ENCODE measurements around the gene CANT1. TPM values are rescaled to one million over a fixed set of nuclear protein-coding genes. Genes with fewer than 3 reads are reported as not detected.

Gene CANT1
- total and polyA plus RNA-seq, 2 of the 13 experiments (the other 11 are each of a cell fraction or from before 2014, with no cell fraction given) = 34.1 to 42.1 TPM

DNA sequence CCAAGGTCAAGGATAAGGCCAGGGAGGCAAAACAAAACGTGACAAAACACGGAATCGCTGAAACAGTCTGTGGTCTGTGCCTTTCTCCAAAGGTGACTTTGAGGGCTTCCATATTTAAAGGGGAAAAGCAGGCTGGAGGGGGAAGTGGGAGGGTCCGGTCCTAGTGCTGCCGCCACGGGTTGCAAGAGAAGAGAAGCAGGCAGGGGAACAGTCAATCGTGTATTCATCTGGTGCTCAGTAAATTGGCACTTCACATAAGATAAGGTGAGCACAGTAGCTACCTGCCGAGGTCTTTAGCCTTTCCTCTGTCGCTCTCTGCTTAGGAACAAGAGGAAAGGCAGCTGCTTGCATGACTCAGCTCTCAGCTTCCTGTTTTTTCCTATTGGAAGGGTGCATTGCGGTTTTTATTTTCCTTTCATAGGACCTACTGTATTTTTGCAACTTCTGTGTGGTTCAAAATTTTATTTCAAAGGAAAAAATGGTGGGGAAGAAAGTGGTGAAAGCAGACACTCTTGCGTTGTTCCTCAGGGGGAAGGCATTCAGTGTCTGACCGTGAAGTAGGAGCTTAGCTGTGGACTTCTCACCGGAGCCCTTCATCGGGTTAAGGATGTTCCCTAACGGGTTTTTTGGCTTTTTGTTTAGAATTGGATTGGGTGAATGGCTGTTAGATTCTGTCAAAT is 22.8 kb downstream of the CANT1 start (continued):
- TF ChIP-seq ZNF33B (CRISPR knock-in tag; IDR thresholded peaks at IDR 0.05) = no peak
- TF ChIP-seq TBX2 (CRISPR knock-in tag; IDR thresholded peaks at IDR 0.05; ENCODE audit: borderline replicate concordance) = no peak
- TF ChIP-seq RELA (CRISPR knock-in tag; IDR thresholded peaks at IDR 0.05) = no peak
- TF ChIP-seq, protein P1, sequence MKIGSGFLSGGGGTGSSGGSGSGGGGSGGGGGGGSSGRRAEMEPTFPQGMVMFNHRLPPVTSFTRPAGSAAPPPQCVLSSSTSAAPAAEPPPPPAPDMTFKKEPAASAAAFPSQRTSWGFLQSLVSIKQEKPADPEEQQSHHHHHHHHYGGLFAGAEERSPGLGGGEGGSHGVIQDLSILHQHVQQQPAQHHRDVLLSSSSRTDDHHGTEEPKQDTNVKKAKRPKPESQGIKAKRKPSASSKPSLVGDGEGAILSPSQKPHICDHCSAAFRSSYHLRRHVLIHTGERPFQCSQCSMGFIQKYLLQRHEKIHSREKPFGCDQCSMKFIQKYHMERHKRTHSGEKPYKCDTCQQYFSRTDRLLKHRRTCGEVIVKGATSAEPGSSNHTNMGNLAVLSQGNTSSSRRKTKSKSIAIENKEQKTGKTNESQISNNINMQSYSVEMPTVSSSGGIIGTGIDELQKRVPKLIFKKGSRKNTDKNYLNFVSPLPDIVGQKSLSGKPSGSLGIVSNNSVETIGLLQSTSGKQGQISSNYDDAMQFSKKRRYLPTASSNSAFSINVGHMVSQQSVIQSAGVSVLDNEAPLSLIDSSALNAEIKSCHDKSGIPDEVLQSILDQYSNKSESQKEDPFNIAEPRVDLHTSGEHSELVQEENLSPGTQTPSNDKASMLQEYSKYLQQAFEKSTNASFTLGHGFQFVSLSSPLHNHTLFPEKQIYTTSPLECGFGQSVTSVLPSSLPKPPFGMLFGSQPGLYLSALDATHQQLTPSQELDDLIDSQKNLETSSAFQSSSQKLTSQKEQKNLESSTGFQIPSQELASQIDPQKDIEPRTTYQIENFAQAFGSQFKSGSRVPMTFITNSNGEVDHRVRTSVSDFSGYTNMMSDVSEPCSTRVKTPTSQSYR (CRISPR knock-in tag; IDR thresholded peaks at IDR 0.05; ENCODE audit: borderline replicate concordance) = no peak
- TF ChIP-seq HNRNPH1 (optimal IDR thresholded peaks at IDR 0.05; ENCODE audit: low read depth, low read length) = no peak
- TF ChIP-seq HCFC1 (IDR thresholded peaks at IDR 0.05; ENCODE audit: low read depth, low read length) = no peak
- no peak for TF ChIP-seq SIX1 (CRISPR knock-in tag; IDR thresholded peaks at IDR 0.05; ENCODE audit: borderline replicate concordance)
- TF ChIP-seq, protein P2, sequence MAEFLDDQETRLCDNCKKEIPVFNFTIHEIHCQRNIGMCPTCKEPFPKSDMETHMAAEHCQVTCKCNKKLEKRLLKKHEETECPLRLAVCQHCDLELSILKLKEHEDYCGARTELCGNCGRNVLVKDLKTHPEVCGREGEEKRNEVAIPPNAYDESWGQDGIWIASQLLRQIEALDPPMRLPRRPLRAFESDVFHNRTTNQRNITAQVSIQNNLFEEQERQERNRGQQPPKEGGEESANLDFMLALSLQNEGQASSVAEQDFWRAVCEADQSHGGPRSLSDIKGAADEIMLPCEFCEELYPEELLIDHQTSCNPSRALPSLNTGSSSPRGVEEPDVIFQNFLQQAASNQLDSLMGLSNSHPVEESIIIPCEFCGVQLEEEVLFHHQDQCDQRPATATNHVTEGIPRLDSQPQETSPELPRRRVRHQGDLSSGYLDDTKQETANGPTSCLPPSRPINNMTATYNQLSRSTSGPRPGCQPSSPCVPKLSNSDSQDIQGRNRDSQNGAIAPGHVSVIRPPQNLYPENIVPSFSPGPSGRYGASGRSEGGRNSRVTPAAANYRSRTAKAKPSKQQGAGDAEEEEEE (CRISPR knock-in tag; IDR thresholded peaks at IDR 0.05; ENCODE audit: borderline replicate concordance) = no peak
- TF ChIP-seq, protein P3, sequence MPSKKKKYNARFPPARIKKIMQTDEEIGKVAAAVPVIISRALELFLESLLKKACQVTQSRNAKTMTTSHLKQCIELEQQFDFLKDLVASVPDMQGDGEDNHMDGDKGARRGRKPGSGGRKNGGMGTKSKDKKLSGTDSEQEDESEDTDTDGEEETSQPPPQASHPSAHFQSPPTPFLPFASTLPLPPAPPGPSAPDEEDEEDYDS (CRISPR knock-in tag; IDR thresholded peaks at IDR 0.05) = no peak
- TF ChIP-seq HOXA9 (CRISPR knock-in tag; IDR thresholded peaks at IDR 0.05; ENCODE audit: borderline replicate concordance) = no peak
- TF ChIP-seq, protein P4, sequence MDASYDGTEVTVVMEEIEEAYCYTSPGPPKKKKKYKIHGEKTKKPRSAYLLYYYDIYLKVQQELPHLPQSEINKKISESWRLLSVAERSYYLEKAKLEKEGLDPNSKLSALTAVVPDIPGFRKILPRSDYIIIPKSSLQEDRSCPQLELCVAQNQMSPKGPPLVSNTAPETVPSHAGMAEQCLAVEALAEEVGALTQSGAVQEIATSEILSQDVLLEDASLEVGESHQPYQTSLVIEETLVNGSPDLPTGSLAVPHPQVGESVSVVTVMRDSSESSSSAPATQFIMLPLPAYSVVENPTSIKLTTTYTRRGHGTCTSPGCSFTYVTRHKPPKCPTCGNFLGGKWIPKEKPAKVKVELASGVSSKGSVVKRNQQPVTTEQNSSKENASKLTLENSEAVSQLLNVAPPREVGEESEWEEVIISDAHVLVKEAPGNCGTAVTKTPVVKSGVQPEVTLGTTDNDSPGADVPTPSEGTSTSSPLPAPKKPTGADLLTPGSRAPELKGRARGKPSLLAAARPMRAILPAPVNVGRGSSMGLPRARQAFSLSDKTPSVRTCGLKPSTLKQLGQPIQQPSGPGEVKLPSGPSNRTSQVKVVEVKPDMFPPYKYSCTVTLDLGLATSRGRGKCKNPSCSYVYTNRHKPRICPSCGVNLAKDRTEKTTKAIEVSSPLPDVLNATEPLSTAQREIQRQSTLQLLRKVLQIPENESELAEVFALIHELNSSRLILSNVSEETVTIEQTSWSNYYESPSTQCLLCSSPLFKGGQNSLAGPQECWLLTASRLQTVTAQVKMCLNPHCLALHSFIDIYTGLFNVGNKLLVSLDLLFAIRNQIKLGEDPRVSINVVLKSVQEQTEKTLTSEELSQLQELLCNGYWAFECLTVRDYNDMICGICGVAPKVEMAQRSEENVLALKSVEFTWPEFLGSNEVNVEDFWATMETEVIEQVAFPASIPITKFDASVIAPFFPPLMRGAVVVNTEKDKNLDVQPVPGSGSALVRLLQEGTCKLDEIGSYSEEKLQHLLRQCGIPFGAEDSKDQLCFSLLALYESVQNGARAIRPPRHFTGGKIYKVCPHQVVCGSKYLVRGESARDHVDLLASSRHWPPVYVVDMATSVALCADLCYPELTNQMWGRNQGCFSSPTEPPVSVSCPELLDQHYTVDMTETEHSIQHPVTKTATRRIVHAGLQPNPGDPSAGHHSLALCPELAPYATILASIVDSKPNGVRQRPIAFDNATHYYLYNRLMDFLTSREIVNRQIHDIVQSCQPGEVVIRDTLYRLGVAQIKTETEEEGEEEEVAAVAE (CRISPR knock-in tag; IDR thresholded peaks at IDR 0.05; ENCODE audit: borderline replicate concordance) = no peak
- TF ChIP-seq ADNP (CRISPR knock-in tag; IDR thresholded peaks at IDR 0.05) = no peak
- TF ChIP-seq ZNF317 (CRISPR knock-in tag; IDR thresholded peaks at IDR 0.05) = peak; percentile 51; the same call in 1 of the 2 replicates
- TF ChIP-seq RXRA (CRISPR knock-in tag; IDR thresholded peaks at IDR 0.05) = no peak
- TF ChIP-seq, protein P5, sequence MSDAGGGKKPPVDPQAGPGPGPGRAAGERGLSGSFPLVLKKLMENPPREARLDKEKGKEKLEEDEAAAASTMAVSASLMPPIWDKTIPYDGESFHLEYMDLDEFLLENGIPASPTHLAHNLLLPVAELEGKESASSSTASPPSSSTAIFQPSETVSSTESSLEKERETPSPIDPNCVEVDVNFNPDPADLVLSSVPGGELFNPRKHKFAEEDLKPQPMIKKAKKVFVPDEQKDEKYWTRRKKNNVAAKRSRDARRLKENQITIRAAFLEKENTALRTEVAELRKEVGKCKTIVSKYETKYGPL (CRISPR knock-in tag; IDR thresholded peaks at IDR 0.05) = no peak
- TF ChIP-seq, protein P6, sequence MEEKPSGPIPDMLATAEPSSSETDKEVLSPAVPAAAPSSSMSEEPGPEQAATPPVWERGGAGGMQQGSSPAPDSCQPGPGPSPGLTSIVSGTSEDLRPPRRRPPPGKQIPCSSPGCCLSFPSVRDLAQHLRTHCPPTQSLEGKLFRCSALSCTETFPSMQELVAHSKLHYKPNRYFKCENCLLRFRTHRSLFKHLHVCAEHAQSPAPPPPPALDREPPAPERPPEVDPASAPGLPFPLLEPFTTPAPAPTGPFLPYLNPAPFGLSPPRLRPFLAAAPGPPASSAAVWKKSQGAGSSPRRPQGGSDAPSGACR (CRISPR knock-in tag; IDR thresholded peaks at IDR 0.05) = no peak
- TF ChIP-seq, protein P7, sequence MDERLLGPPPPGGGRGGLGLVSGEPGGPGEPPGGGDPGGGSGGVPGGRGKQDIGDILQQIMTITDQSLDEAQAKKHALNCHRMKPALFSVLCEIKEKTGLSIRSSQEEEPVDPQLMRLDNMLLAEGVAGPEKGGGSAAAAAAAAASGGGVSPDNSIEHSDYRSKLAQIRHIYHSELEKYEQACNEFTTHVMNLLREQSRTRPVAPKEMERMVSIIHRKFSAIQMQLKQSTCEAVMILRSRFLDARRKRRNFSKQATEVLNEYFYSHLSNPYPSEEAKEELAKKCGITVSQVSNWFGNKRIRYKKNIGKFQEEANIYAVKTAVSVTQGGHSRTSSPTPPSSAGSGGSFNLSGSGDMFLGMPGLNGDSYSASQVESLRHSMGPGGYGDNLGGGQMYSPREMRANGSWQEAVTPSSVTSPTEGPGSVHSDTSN (CRISPR knock-in tag; IDR thresholded peaks at IDR 0.05) = no peak
- no peak for TF ChIP-seq ZKSCAN1 (IDR thresholded peaks at IDR 0.05; ENCODE audit: low read length)
